Mammary epithelial cell (primary cell): ENCODE data around the gene S100A14.

ENCODE experiments used
- EZH2 ChIP-seq: IDR thresholded peaks from 2 replicates; pipeline ENCODE4 v1.6.1; 2012; ENCODE audit warnings: low read length, inconsistent platforms, borderline replicate concordance
- TF ChIP-seq, protein P1 (sequence below), 2 donors: IDR thresholded peaks in 1 of 2; conservative IDR thresholded peaks in 1 of 2; 2 replicates each; pipeline ENCODE4 v1.5.1; 2011 to 2012; ENCODE audit warnings: inconsistent platforms in 2 of 2, low read length in 2 of 2, mild to moderate bottlenecking in 2 of 2, control low read depth in 1 of 2, low read depth in 1 of 2; ENCODE audit not compliant: insufficient read depth in 1 of 2; ENCODE audit errors: extremely low read depth in 1 of 2

DNA sequence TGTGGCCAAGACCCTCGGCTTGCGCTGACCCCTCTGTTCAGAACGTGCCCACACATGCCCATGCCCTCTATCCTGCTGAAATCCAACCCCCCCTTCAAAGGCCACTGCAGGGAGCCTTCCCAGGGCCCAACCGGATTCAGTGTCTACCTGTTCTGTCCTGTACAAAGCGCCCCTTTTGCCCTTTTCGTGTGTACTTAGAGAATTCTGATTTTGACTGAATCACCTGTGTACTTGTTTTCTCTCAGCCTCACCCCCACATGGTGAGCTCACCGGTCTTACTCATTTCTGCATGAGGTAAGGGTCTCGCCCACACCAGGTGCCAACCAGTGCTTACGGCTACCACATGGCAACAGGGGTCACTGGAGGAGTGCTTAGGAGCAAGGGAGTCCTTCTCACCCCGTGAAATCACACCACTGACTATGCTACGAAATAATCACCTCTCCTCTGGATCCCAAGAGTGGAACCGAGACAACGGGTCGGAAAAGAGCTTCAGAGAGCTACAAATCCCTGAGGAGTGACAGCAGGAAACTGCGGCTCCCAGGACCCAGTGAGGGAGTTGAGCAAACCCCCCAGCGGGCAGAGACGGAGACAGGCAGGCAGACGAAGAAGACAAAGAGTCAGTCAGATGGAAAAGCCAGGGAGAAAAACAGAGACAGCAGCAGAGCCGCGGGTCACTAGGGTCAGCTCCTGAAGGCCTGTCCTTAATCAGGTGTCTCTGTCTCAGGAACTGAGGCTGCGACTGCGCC lies 48.3 kb downstream of the S100A14 start:
- TF ChIP-seq, protein P1, sequence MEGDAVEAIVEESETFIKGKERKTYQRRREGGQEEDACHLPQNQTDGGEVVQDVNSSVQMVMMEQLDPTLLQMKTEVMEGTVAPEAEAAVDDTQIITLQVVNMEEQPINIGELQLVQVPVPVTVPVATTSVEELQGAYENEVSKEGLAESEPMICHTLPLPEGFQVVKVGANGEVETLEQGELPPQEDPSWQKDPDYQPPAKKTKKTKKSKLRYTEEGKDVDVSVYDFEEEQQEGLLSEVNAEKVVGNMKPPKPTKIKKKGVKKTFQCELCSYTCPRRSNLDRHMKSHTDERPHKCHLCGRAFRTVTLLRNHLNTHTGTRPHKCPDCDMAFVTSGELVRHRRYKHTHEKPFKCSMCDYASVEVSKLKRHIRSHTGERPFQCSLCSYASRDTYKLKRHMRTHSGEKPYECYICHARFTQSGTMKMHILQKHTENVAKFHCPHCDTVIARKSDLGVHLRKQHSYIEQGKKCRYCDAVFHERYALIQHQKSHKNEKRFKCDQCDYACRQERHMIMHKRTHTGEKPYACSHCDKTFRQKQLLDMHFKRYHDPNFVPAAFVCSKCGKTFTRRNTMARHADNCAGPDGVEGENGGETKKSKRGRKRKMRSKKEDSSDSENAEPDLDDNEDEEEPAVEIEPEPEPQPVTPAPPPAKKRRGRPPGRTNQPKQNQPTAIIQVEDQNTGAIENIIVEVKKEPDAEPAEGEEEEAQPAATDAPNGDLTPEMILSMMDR (conservative IDR thresholded peaks at IDR 0.05 in 1 of 2, IDR thresholded peaks at IDR 0.05 in 1 of 2; ENCODE audit: extremely low read depth in 1 of 2, insufficient read depth in 1 of 2, low read depth in 1 of 2, low read length in 2 of 2): no peak
- TF ChIP-seq EZH2: no peak
